Activated T-cell treated with anti-CD3 and anti-CD28 coated beads for 4 hours (primary cell): ENCODE results near the gene MYH7.
"Not testable (repeated sequence)": the region's sequence is repeated elsewhere in the genome, so short reads cannot be mapped to it uniquely, and the experiment has no call there.

Source experiments
- DNase-seq: peaks from one replicate; pipeline ENCODE4 v3.0.0-alpha.2; 2020

Gene MYH7

GRCh38 chr14:23406725-23407355 lies 28.6 kb downstream of the MYH7 start:
- DNase-seq = no peak

GRCh38 chr14:23406244-23406643 lies 29.2 kb downstream of the MYH7 start:
- DNase-seq = no peak

- DNase-seq = no peak
Observed at GRCh38 chr14:23405516-23406025, 29.9 kb downstream of the MYH7 start.

- DNase-seq = no peak
Observed at GRCh38 chr14:23405096-23405495, 30.4 kb downstream of the MYH7 start.

DNA sequence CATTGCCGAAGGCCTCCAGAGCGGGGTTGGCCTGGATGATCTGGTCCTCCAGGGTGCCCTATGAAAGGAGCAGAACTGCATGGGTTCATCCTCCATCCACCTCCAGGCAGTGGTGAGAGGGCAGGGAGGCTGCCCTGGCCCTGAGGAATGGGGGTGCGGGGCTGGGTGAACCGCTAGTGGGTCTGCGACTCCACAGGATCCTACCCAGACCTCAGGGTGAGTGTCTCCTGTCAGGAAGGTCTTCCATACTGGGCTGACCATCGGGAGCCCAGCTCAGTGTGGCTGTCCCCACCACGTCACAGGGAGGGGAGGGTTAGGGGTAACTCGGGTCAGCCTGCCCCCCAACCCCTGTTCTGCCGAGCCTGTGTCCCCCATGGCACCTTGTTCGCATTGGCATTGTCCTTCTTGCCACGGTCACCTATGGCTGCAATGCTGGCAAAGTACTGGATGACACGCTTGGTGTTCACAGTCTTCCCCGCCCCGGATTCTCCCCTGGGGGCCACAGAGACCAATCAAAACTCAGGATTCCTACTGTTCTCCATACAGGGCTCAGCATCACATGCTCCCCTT lies 31.0 kb downstream of the MYH7 start:
- DNase-seq = no peak

DNA sequence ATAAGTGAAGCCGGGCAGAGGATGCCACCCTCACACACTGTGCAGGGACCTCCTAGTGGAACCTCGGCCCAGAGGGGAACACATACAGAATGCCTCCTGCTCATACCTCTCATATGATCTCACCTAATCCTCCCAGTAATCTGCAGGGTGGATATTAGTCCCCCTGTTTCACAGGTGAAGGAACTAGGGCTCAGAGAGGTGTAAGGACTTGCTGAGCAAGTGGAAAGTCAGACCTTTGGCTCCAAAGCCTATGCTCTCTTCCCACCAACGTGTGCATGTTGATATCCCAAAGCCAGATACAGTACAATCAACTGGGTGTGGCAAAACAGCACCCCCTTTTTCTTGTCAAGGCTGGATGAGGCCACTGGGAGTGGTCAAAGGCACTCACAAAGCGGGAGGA lies 31.6 kb downstream of the MYH7 start:
- no peak for DNase-seq

GRCh38 chr14:23403139-23403438 lies 32.4 kb downstream of the MYH7 start:
- DNase-seq = no peak

DNA sequence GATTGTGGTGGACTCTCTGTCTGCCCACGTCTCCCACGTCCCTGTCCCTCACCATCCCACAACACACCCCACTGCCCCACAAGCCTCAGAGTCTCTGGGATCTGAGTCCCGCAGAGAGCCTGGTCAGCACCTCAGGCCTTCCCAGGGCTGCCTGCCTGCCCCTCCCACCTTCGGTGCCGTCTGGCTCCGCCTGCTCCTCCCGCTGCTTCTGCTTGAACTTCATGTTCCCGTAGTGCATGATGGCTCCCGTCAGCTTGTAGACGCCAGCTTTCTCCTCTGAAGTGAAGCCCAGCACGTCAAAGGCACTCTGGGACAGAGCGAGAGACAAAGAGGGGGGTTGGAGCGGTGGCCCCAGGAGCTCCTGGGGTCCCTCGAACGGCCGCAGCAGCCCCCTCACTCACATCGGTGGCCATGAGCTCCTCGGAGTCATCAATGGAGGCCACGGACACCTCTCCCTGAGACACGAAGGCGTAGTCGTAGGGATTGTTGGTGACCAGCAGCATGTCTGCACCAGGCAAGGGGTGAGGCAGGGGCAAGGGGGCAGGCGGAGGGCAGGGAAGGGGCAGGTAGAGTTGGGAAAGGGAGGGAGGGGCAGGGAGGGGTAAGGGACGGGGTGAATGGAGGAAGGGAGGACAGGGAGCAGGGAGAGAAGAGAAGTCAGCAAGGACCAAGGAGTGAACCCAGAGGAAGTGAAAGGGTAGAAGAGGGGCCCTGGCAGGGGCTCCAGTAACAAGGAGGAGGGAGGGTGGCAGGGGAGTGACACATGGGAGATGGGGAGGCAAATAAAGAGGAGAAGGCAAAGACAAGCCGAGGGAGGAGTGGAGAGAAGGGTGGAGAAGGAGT lies 32.9 kb downstream of the MYH7 start:
- no peak for DNase-seq

GRCh38 chr14:23401291-23401690 lies 34.2 kb downstream of the MYH7 start:
- no peak for DNase-seq

DNA sequence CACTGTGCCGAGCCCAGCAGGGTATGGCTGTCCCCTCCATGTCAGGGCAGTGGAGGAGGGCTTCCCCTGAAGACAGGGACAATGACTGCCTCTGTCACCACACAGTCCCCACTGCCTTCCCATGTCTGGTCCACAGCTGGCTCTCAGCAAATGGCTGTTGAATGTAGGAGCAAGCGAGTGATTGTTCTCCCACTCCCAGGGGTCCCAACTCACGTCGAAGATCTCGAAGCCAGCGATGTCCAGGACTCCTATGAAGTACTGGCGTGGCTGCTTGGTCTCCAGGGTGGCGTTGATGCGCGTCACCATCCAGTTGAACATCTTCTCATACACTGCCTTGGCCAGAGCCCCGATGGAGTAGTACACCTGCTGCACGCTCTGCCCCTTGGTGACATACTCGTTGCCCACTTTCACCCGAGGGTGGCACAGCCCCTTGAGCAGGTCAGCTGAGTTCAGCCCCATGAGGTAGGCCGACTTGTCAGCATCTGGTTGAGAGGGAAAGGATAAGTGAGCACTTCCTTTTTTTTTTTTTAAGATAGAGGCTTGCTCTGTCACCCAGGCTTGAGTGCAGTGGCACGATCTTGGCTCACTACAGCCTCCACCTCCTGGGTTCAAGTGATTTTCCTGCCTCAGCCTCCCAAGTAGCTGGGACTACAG lies 34.8 kb downstream of the MYH7 start:
- not testable (repeated sequence) for DNase-seq

GRCh38 chr14:23399591-23399990 lies 35.9 kb downstream of the MYH7 start:
- no peak for DNase-seq

DNA sequence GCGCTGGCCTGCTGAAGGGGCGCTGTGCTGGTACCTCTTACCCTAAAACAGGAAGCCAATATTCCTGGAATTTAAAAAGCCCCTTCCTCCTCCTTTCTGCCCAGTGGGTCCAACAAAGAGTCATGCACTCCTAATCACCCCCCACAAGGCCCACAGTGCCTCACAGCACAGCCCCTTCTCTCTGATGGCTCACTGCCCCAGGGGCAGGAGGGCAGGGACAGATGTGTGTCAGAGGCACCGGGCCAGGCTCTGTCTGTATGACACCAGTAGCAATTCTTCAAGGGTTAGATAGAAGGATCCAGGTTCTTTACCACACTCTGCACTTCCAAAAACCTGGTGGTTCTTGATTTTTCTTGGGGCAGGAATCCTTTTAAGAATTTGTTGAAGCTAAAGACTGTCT lies 36.3 kb downstream of the MYH7 start:
- no peak for DNase-seq

- DNase-seq = no peak
Observed at GRCh38 chr14:23398348-23398747, 37.1 kb downstream of the MYH7 start.

DNA sequence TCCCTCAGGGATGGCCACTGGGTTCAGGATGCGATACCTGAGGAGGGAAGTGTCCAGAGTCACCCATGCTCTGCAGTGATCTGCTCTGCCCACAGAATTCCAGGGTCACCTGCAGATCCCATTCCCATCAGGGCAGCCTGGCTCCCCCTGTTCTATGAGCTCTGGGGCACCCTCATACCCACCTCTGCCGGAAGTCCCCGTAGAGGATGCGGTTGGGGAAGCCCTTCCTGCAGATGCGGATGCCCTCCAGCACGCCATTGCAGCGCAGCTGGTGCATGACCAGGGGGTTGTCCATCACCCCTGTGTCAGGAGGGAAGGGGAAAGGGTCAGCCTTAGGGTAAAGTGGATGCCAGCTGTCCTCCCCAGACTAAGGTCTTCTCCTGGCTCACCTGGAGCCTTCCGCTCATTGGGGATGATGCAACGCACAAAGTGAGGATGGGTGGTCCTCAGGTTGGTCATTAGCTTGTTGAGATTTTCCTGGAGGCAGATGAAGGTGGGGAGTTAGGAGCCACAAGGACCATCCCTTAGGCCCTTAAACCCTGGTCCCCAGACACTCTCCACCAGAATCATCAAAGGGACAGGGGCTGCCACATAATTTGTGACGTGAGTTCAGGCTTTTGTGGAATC lies 38.6 kb downstream of the MYH7 start:
- no peak for DNase-seq

DNA sequence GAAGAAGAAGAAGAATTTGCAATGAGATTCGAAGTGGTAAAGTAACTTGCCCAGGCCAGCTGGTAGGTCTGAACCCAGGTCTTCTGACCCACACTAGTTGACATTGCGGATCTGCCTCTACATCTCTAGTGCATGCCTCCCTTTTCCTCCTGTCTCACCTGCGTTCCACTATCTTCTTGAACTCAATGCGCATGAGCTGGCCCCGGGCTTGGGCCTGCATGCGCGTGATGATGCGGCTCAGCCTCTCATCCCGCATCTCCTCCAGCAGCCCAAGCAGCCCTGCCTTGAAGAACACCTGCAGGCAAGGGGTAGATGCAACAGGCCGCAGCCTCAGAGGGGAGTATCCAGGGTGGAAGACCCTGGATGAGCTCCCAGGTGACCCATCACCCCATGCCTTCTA lies 39.3 kb downstream of the MYH7 start:
- DNase-seq = no peak

DNA sequence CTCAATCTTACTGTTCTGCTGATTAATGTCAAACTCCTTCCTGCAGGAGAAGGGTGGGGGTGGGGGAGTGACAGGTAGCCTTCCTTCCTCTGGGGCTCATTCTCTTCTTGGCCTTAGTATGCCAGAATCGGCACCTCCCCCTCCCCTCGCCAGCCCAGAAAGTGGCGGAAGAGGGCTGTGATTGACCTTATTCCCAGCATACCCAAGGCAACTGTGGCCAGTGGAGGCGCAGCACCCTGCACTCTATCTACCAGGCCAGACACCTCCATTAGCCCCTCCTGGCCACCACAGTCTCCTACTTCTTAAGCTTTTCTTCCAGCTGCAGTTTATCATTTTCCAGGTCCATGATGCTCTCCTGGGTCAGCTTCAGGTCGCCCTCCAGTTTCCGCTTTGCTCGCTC lies 42.8 kb downstream of the MYH7 start:
- DNase-seq = no peak

DNA sequence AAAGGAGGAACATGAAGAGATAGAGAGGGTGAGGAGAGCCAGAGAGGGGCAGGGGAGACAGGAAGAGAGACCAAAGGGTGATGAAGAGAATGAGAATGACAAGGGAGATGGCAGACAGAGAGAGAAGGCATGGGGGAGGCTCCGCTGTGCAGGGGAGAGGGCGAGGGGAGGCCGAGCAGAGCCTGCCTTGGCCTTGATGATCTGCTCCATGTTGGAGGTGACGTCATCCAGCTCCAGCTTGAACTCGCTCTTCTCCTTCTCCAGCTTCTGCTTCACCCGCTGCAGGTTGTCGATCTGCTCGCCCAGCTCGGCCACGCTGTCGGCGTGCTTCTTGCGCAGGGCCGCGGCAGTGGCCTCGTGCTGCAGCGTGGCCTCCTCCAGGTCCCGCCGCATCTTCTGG lies 45.6 kb downstream of the MYH7 start:
- not testable (repeated sequence) for DNase-seq

DNA sequence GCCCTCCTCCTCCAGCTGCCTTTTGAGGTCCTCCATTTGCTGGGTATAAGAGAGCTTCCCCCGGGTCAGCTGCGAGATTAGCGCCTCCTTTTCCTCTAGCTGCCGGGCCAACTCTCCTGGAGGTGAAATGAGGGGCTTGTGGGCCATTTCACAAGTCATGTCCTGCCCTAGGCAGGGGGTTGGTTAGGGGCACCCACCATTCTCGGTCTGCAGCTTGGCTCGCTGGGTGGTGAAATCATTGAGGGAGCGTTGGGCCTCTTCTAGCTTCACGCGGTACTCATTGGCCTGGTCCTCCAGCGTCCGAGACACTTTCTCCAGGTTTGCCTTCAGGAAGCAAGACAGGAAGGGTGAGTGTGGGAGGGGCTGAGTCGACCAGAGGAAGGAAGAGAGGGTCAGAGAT lies 46.1 kb downstream of the MYH7 start:
- no peak for DNase-seq

DNA sequence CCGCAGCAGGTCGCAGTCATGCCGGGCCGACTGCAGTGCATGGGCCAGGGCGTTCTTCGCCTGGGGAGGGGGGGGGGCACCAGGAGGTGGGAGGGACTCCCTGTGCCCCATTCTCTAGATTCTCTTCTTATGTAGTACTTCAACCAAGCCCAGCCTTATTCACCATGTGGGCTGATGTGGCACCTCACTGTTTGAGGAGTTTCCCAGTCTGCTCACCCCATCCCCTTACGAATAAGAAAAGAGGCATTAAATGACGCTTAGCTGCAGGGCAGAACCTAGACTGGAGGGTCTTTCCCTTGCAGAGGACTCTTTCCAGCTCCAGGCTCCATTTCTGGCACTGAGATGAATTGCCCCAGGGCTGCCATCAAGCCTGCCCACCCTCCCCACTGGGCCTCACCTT lies 46.5 kb downstream of the MYH7 start:
- no peak for DNase-seq

GRCh38 chr14:23387916-23388882 lies 47.3 kb downstream of the MYH7 start:
- no peak for DNase-seq

DNA sequence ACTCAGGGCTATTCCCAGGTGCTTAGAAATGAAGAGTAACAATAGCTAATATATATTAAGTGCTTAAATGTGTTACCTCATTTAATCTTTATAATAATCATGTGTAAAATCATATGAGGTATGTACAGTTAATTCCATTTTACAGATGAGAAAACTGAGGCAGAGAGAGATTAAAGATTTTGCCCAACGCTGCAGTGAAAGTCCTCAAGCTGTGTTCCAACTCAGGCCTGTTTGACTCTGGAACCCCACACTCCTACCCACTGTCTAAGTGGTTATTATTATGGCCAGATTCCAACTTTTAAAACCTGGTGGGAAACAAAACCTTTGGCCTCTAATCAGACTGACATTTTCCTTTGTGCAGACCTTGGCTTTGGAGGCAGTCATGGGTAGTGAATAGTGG lies 48.5 kb downstream of the MYH7 start:
- DNase-seq = no peak

DNA sequence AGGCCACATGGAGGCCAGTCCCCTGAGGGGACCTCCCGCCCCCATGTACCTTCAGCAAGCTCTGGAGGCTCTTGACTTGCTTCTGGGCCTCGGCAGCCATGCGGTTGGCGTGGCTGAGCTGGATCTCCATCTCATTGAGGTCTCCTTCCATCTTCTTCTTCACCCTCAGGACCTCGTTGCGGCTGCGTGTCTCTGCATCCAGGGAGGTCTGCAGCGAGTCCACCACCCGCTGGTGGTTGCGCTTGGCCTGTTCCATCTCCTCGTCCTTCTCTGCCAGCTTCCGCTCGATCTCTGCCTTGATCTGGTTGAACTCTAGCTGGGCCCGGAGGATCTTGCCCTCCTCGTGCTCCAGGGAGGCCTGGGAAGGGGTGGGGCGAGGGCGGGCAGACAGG lies 49.2 kb downstream of the MYH7 start:
- not testable (repeated sequence) for DNase-seq
